BE2C (cell line): ENCODE results near the gene NTRK2.

Experiments
- DNase-seq: peaks from one replicate; pipeline ENCODE4 v3.0.0-alpha.2; 2020
- H3K27me3 ChIP-seq: fragments of 250-450 bp; sonication (Bioruptor Pico); 2 replicates; pipeline ENCODE4 v1.5.1; 2020; ENCODE audit warnings: mild to moderate bottlenecking
- H3K36me3 ChIP-seq: fragments of 250-450 bp; sonication (Bioruptor Pico); 2 replicates; pipeline ENCODE4 v1.5.1; 2020; ENCODE audit warnings: mild to moderate bottlenecking
- H3K4me1 ChIP-seq: fragments of 250-450 bp; sonication (Bioruptor Pico); 2 replicates; pipeline ENCODE4 v1.5.1; 2020
- H3K4me3 ChIP-seq: 2 replicates; pipeline ENCODE4 v1.5.1; 2011; ENCODE audit warnings: low read depth, low read length
- H3K9me3 ChIP-seq: fragments of 250-450 bp; sonication (Bioruptor Pico); 2 replicates; pipeline ENCODE4 v1.5.1; 2020
- TF ChIP-seq, protein P1 (sequence below): IDR thresholded peaks from 2 replicates; pipeline ENCODE4 v1.5.1; 2012; ENCODE audit warnings: mild to moderate bottlenecking, low read depth, low read length

The NTRK2 gene

DNA sequence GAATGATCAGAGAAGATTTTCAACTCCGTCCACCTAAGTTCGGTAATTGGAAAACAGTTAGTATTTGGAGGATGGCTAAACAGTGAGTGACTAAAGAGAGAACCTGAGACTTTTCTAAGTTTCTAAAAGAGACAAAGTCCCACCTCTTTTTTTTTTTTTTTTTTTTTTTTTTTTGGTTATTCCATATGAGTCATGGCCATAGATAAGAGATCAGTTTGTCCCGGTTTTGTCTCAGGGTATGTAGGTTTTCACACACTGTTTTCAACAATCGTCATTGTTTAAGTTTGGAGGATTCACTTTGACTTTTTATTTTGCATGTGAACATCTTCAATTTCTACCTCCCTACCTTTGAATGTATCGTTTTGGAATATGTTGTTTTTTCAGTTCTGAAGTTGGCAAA is 85.9 kb downstream of the NTRK2 start:
- no peaks in the 10 kb centered on the region for H3K4me1 ChIP-seq
- H3K27me3 ChIP-seq: no peaks in the 10 kb centered on the region
- no peak overlapping the region for H3K4me3 ChIP-seq
- no peak for DNase-seq
- TF ChIP-seq, protein P1, sequence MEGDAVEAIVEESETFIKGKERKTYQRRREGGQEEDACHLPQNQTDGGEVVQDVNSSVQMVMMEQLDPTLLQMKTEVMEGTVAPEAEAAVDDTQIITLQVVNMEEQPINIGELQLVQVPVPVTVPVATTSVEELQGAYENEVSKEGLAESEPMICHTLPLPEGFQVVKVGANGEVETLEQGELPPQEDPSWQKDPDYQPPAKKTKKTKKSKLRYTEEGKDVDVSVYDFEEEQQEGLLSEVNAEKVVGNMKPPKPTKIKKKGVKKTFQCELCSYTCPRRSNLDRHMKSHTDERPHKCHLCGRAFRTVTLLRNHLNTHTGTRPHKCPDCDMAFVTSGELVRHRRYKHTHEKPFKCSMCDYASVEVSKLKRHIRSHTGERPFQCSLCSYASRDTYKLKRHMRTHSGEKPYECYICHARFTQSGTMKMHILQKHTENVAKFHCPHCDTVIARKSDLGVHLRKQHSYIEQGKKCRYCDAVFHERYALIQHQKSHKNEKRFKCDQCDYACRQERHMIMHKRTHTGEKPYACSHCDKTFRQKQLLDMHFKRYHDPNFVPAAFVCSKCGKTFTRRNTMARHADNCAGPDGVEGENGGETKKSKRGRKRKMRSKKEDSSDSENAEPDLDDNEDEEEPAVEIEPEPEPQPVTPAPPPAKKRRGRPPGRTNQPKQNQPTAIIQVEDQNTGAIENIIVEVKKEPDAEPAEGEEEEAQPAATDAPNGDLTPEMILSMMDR: no peak
- H3K9me3 ChIP-seq: no peaks in the 10 kb centered on the region
- H3K36me3 ChIP-seq: no peaks in the 10 kb centered on the region

DNA sequence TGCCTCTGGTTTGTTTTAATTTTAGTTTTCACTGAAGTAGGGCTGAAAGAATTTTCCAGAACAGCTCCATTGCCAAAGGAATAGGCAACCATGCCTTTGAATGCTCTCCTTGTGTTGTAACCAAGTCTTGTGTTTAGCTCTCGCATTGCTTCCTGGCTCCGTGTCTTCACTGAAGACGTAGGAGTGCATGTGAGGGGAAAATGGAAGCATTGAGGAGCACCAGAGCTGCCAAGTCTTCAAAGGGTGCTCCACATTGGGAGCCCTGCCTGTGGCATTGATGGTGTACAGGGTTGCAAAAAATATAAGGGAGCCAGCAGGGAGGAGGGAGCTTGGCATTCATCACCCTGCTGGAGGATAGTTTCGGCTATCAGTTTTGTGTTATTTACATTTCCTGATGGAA is 86.6 kb downstream of the NTRK2 start:
- Histone ChIP-seq H3K9me3 (no peaks in the 10 kb centered on the region), H3K4me1 (no peaks in the 10 kb centered on the region), H3K4me3 (no peak overlapping the region), H3K36me3 (no peaks in the 10 kb centered on the region), H3K27me3 (no peaks in the 10 kb centered on the region)
- TF ChIP-seq, protein P1: no peak
- DNase-seq: no peak

DNA sequence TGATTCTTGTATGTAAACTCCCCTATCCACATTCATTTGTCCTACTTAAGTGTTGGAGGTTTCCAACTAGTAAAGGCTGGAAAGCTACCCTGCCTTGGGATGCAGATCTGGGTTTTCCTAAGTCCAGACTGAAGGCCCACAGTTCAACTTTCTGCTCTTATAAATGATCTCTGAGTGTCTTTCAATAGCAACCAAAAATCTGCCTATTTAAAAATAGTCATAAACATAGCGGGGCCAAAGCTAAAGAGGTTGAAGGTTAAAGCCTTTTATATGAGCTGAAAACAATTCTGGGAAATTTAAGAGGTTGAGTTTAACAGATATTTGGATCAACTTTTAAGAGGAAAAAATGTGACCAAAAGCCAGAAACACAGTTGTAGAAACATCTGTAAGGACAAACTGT is 87.2 kb downstream of the NTRK2 start:
- Histone ChIP-seq H3K9me3 (no peaks in the 10 kb centered on the region), H3K4me3 (no peak overlapping the region), H3K27me3 (no peaks in the 10 kb centered on the region), H3K36me3 (no peaks in the 10 kb centered on the region), H3K4me1 (no peaks in the 10 kb centered on the region)
- TF ChIP-seq, protein P1: no peak
- no peak for DNase-seq

DNA sequence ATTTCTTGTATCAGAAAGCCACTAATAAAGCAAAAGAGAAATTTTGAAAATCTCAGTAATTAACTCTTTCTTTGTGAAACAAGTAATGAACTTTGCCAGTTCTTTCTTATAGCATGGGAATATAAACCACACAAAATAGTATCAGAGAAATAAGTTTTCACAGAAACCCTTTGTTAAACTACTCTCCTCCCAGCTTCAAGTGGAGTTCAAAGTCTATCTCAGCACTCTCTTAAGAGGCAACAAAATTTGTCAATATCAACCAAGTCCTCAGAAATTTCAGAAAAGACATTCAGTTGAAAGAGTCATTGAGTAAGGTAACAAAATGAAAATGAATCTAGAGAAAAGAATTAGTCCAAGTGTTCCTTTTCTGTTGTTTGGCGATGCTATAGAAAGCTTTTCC is 89.3 kb downstream of the NTRK2 start:
- Histone ChIP-seq H3K4me1 (no peaks in the 10 kb centered on the region), H3K4me3 (no peak overlapping the region), H3K36me3 (no peaks in the 10 kb centered on the region), H3K9me3 (no peaks in the 10 kb centered on the region), H3K27me3 (no peaks in the 10 kb centered on the region)
- TF ChIP-seq, protein P1: no peak
- no peak for DNase-seq

DNA sequence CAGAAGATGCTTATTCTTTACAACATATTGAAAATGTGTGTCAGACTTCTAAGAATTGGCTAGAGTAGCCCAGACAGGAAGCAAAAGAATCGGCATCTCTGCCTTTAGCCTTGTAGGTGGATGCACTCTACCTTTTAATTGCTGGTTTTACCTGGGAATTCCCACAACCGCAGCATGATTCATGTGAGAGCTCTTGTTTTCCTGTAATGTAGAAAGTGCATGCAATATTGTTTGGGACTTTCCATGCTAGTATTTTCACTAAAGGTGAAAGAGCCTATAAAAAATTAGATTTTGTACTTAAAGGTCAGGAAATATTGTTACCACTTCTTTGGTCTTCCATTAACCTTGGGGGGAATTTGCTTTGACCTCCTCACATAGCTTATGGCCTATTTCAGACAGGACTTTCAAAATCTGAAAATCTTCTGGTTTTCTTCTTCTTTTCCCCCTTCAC is 89.8 kb downstream of the NTRK2 start:
- Histone ChIP-seq H3K9me3 (no peaks in the 10 kb centered on the region), H3K36me3 (no peaks in the 10 kb centered on the region), H3K4me3 (no peak overlapping the region), H3K27me3 (no peaks in the 10 kb centered on the region), H3K4me1 (no peaks in the 10 kb centered on the region)
- DNase-seq: no peak
- TF ChIP-seq, protein P1: no peak

DNA sequence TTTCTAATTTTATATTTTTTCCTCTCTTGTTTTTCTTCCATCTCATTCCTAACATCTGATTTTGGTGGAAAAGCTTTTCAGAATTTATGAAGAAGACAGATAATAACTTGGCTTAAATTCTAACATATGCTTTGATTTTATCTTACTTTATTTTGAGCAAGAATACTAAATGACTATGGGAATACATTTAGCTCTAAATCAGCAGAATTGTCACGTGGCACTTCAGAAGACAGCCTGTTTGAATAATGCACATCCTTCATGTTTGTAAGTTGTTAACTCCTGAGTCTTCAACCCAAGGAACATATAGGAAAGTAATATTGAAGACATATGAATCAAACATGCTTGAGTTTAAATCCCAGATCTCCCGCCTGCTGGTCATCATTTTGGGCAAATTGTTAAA is 90.3 kb downstream of the NTRK2 start:
- Histone ChIP-seq H3K4me3 (no peak overlapping the region), H3K9me3 (no peaks in the 10 kb centered on the region), H3K4me1 (no peaks in the 10 kb centered on the region), H3K36me3 (no peaks in the 10 kb centered on the region), H3K27me3 (no peaks in the 10 kb centered on the region)
- TF ChIP-seq, protein P1: no peak
- no peak for DNase-seq
